Right kidney (tissue), 1 donor: ENCODE results near the gene POU2AF1.

Experiments used
- DNase-seq: peaks from one replicate; pipeline ENCODE4 v3.0.0-alpha.2; 2016

Gene POU2AF1

DNA sequence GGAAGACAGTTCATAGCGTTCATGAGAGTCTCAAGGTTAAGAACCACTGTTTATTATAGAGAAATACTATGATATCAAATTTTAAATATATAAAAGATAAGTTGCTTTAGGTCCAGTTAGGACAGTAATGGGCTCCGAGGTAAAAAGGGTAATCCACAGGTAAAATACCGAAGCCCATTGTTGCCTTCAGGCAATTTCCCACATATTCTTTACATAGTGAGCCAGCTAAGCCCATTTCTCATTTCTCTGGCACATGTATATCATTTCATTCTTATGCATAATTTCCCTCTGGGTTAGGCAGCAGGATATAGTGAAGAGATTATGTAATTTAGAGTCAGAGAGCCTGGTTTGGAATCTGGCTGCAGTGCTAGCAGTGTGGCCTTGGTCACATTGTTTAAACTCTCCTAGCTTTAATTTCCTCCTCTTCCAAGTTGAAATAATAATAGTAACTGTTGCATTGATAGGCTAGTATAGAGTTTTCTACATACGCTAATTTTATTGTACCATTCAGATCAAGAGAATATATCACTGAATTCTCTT lies 7.6 kb upstream of the POU2AF1 start:
- no peak for DNase-seq

DNA sequence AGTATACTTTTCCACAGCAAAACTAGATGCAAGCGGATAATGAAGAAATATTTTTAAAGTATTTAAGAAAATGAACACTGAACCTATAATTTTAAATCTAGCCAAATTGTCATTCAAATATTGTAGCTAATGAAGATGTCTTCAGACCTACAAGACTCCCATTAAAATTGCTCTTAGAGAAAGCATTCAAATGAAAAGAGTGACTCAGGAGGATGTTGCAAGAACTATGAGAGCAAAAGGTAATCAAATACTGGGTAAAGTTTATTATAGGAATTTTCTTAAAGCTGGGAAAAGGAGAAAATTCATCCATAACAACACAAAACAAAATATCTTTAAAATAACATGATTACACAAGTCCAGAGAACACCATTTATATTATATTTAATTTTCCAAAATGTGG lies 5.4 kb upstream of the POU2AF1 start:
- DNase-seq, result no peak

DNA sequence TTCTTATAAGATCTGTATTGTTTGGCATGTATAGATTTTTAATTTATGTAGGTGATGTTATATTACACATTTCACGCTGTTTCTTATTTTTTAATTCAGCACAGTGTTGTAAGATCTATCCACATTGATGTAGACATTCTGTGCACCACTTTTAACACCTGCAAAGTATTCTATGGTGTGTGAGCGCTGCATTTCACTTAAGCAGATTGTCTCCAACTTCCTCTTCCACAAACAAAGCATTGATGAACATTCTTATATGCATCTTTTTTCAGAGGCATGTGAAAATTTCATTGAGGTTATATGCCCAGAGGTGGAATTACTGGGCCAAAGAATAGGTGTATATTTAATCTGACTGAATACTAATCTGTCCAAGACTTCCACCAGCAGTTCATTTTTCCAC lies 3.4 kb upstream of the POU2AF1 start:
- DNase-seq, result no peak

DNA sequence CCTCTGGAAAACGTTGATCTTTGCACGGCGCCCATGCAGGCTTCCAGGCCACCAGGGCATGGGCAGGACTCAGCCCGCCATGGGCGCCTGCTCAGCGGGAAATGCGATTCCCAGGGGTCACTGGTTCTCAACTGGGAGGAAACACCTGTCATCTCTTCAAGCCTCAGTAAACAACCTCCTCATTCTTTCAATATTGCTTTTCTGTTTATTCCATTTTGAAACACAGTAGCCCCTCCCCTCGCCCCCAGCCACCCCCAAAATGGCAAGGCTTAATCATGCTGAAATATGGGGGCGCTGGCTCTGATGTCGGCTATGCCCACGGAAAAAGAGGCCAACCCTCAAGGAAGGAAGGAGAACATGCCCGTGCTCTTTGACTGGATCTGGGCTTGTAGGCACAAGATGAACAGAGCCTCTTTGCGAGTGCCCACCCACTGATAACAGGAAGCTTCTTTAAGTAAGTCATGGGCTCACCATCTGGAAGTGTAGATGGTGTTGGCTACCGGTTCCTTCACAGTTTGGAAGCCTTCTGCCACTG lies 594 bp upstream of the POU2AF1 start:
- DNase-seq, result no peak

DNA sequence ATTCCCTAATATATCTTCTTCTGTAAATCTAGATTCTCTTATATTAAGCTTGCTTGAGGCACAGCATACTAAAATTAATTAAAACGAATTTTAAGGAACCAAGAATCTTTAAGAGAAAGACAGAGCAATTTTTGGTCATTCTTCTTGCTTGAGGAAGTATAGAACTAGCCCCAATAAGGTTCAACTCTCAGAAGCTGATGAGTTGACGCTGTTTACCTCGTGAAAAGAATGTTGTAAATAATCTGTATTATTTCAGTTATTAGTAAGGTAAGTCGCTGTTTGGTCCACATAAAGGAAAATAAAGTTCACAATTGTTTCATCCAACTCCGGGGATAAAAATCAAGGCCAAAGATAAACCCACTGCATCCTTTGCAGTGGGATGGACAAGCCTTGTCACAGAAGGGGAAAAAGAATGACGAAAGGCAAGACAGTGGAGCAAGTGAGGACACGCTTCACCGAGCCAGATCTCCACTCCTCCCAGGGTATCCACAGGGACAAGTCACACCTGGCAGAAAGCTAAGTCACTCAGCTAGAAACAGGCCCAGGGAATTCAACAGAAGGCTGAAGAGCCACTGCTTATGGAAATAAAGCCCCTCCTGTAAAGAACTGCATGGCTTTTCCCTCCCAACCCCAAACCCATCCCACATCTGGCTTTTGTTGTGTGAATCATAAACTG lies 752 bp downstream of the POU2AF1 start:
- peak; percentile 16 for DNase-seq

DNA sequence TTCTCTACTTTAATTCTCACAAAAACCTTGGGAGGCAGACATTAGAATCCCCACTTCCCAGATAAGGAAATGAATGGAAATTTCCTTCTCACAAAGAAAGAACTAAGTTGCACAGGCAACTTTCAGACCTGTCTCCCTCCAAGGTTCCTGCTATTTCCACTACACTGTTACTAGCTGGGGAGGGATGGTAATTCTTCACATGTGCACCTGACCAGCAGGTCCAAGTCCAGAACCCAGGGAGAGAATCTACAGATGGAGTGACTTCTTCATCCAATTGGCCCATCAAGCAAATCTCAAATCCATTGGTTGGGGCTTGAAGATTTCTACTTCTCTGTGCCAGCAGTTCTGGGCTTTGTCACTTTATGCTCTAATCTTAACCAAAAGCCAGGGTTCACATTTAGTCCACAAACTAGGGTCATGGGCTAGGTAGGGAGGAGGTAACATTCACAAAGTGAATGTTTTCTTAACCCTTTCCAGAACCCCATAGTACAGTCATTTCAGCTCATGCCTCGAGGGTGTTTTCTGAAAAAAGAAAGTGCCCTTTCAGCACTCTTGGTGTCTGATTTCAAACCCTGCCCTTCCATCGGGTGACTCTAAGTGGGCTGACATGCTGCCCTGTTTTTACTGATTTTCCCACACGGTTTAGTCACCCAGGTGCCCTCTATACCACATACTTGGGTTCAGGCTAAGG lies 2.7 kb downstream of the POU2AF1 start:
- DNase-seq, result no peak

DNA sequence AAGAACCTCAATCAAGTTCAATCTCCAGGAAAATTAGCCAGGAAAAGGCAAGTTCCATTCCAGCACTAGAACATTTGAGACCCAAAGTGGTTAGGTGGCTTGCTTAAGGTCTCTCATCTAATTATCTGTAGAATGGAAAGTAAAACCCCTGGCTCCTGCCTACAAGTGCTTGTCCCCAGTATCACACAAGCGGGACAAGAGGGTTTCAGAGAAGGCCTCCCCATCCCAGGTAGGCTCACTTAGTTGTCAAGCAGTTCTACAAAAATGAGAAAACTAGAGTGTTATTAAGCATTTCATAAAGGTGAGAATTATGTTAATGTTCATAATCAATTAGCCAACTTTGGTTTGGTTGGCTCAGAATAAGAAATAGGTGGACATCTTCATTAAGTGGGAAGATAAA lies 5.5 kb downstream of the POU2AF1 start:
- no peak for DNase-seq

DNA sequence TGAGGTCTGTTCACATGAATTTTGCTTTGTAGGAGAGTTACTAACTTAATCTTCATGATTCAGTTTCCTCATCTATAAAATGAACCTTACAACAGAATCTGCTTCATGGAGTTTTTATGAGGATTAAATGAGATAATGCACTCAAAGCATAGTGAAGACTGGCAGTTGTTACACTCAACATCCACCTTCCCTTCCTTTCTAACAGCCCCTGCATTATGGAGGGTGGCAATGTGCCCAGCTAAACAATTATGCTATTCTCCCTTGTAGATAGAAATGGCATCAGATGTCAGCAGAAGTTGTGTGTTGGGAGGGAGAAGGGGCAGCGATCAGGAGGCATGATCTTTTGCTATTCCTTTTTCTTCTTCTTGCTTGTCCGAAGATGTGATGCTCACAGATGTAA lies 6.5 kb downstream of the POU2AF1 start:
- no peak for DNase-seq

DNA sequence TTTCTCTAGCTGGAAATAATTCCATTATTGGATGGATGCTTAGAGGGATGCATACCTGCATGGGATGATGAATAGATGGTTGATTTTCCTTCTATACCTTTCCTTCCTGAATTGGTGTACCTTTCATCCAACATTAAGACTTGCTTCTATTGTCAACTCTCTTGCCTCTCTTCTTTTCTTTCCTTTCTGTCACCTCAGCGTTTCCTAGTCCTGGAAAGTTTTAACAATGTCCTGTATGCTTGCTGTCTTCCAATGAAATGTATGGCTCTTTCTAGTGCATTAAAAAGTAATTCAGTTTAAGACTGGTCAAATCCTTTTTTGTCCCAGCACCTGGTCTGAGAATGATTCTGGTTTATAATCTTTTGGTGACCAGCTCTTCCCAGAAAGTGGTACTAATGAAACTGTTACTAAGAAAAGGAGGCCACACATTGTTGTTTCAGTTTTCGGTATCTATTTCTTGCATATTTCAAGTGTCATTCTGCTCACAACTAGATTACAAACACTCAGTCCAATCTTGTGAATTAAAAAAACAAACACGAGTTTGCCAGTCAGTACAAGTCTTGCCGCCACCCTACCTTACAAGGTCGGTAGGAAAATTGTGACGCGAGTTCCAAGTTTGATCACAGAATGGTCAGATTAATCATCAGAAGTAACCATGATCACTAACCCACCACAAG lies 8.0 kb downstream of the POU2AF1 start:
- DNase-seq, result no peak

DNA sequence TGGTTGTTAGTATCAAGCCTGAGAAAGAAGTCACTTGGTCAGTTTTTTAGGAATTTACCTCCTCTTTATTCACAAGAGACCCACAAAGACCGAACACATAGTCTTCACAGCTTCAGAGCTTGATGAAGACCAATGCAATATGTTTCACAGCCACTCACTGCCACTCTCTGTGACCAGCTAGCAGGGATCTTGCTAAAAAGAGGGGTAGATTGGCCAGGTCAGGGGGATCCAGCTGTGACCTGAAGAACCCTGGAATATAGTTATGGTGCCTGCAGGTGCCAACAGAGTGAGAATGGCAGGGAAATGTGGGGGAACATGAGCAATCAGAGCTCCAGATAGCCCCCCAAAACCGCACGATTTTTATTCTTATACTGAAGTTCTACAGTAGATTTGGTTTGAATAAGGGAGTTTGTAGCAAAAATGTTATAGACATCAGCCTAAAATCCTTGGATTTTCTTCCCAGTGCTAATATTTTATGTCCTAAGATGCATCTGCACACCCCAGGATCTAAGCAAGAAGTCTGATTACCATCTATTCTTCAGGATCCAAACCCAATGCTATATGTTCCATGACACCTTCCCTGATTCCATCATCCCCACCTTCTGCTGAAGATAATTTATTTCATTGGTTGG lies 8.7 kb downstream of the POU2AF1 start:
- no peak for DNase-seq

DNA sequence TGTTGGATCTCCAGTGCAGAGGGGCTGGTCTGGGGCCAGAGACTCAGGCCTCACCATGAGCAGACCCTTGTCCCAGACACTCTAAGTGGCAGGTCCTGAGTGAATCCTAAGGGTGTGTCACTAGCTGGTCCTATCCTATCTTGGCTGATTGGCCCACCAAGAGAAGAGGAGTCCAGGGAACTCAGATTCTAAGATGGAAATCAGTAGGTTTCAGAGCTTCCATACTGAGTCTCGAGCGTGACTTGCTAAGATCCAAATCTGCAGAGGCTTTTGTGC lies 10.9 kb downstream of the POU2AF1 start:
- no peak for DNase-seq

DNA sequence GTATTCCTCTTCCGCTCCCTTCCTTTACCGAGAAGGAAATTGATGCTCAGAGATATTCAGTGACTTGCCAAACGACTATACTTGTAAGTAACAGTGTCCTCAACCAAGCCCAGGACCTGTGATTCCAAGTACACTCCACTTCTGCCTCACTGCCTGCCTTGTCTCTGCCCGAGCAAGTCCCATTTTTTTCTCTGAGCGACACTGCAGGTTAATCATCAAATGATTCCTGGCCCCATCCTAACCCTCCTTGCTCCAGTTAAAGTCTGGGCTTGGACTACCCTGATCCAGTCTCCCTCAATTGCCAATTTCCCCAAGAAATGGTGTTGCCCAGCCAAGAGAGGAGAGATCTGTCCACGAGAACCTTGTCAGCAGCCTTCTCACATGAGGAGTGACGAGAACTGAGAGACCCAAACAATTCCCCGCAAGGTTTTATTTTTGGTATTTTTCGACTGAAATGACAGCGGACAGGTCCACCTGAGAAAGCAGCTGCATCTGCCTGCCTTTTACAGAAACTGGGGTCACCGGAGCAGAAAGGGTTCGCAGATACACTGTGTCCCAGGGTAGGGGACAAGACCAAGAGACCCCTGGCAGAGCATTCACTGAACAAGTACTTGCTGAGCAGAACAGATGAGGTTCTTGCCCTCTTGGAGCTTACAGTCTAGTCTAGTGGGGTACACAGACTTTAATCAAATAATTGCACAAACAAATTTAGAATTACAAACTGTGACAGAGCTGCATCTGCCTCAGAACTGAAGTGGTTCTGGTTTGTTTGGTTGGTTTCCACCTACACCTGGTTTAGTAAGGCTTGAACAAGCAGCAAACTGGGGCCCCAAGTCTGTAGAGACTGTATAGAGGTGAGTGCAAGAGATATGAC lies 11.4 kb downstream of the POU2AF1 start:
- no peak for DNase-seq

DNA sequence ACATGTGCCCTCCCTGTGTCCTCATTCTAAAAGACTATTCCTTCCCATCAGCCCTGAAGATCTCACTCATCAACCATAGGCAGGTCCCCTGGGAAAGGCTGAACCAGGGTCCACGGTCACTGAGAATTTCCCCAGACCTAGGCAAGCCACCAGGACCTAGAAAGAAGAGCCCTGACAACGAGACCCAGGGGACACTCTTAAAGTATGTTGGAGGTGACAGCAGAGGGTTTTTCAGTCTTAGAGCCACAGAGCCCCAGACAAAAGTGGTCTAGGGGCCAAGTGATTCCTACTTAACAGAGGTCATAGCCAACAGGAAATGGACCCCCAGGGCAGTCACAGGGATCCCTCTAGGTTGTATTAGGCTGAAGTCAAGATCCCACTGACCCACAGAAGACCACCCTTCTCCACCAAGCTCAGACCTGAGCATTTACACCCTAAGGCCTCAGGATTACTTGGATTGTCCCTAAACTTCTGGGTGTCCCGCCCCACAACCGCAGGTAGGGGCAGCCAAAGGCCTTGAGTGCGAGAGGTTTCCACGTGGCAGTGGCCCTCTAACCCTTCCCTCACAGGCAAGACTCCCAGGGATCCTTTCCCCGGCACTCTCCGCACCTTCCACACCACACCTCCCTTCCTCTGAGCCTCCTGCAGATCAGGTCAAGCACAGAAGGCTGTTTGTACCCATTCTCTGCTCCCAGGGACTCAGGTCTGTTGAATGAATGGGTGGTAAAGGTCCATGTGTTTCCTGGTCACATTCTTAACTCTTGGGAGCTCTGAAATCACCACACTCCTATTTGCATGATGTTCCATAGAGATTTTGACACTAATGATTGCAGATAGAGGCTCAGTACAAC lies 12.3 kb downstream of the POU2AF1 start:
- DNase-seq, result no peak

DNA sequence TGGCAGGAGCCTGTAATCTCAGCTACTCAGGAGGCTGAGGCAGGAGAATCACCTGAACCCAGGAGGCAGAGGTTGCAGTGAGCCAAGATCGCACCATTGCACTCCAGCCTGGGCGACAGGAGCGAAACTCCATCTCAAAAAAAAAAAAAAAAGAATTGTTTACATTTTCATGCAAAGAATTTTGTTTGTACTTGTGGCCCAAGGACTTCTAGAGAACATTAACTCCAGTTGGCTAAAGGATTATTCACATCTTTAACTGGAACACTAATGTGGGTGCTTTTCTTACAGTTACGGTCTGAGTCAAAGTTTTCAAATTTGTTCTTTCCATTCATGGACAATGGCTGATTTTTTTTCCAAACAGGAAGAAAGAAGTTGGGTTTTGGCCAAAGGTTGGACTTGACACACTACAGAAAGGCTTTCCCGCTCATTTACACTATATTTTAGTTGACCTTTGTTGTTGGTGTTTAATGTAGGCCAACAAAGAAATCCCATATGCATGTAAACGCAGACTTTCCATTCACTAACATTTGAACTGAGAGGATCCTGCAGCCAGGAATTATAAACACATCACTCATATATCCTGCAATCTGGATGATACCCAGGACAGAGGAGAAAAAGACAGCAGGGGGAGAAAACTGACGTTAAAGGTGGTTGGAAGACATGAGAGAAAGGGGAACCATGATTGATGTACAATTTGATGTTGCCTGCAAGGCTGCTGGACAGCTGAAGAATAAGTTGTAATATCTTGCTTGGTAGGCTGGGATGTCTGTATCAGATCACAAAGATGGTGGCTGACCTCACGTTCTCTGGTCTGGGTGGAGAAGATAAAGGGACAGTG lies 13.1 kb downstream of the POU2AF1 start:
- DNase-seq, result no peak

DNA sequence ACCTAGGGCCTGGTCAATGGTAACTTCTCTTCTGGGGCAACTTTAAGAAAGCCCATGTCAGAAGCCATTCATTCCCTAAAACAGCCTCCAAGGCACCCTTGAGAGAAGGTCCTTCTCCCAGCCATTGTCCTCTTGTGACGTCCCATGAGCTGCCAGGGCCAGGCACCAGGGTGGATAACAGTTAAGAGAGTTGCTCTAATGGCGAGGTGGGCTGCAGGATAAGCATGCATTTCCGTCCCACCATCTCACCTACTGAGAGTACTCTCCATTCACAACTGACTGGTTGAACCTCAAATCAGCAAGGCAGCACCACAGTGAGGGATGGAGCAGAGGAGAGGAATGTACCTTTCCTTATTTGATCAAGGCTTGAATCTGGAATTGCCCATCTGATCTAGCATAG lies 14.6 kb downstream of the POU2AF1 start:
- DNase-seq, result no peak

DNA sequence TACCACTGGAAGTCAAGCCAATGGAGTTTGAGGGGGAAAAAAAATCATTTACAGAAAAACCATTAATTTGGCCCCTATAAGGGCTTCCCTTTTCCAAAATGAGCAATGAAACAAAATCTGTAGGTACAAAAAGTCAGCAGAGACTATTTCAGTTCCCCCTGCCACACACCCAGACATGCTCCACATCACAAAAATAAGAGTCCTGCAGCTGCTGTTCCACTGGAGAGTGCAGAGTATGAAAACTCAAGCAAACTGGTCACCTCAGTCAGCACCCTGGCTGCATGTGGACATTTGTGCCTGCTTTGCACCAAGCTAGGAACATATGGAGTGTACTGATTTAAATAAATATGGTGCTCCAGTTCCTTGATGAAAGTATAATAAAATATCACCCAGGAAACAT lies 15.1 kb downstream of the POU2AF1 start:
- DNase-seq, result no peak

DNA sequence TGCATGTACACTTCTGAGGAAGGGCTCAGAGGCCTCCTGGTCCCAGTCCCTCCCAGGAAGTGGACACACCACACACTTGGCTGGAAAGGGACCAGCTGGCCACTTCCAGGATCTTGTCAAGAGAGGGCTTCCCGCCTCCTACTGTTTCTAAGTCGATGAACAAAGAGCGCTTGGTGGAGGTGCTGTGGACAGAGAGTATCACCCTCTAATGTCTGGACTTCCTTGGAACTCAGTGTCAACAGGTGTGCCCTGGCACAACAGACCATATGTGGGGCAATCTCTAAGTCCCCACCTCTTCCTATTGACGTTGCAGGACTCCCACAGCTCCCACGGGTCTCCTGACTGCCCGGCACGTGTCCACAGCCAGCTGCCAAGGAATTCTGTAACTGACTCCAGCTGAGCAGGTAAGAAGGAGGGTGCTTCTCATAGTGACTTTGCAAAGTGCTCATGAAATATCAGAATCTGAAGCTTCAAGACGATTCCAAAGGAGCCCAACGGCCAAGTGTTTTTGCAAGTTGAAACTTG lies 16.1 kb downstream of the POU2AF1 start:
- no peak for DNase-seq

DNA sequence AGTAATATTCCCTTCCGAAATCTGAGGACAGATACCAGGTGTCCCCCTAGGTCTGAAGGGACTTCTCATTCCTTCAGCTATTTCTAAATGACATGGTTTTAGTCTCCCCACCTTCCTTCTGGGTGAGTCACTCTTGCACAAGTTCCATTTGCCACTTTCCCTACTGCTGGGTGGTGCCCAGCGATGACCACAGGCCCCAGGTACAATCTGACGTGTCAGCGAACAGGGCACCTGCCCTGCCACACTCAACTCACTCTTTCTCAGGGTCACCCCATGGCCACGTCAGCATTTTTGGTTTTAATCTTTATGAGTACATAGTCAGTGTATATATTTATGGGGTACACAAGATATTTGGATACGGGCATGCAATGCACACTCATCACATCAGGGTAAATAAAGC lies 17.2 kb downstream of the POU2AF1 start:
- no peak for DNase-seq

DNA sequence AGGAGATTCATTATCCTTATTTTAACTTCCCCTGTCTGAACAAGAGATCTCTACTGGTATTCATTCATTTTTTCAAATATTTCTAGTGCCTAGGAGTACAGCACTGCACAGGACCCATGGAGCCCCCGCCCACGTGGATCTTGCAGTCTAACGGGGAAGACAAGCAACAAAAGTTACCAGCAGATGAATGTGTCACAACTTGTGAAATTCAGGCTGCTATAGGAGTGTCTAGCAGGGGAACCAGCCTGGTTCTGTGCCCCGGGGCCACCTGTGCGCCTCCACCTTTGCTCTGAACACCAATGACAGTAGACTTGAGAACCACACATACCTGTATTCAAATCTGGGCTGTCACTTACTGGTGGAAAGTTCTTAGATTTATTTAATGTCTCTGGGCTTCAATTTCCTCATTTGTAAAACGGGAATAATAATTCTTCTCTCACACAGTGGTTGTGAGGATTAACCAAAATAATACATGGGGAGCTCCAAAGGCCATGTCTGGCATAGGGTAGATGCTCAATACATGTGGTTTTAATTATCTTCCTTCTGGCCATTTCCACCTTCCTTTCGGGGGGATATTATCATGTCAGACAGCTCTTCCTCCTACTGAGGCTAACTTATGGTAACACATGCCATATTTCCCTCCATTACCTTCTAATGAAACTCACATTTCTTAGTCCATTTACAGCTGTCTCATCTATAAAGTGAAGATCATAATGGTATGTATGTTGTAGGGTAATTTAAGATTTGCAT lies 17.8 kb downstream of the POU2AF1 start:
- no peak for DNase-seq
